Measurements from ENCODE around the gene ODC1.

Gene ODC1

GRCh38 chr2:10406491-10407188 lies 41.5 kb downstream of the ODC1 start:
- peaks cover 12% of the 10 kb centered on the region for H3K36me3 ChIP-seq
- H3K4me3 ChIP-seq (ENCODE audit: low read depth in 1 of 2, low read length in 1 of 2) = peak overlapping the region; percentile 7 to 64
- H3K27ac ChIP-seq = peak overlapping the region; percentile 96
- no peaks in the 10 kb centered on the region for H3K27me3 ChIP-seq
- H3K9me3 ChIP-seq = no peaks in the 10 kb centered on the region
- TF ChIP-seq CTCF (IDR thresholded peaks at IDR 0.05) = no peak
- peaks cover 59 to 67% of the 10 kb centered on the region in 2 experiments for H3K4me1 ChIP-seq (ENCODE audit: control insufficient read depth in 1 of 2, insufficient read depth in 1 of 2, low read depth in 1 of 2, low read length in 1 of 2)

GRCh38 chr2:10406016-10406415 lies 42.1 kb downstream of the ODC1 start:
- Histone ChIP-seq H3K27ac (peak overlapping the region; percentile 96), H3K27me3 (no peaks in the 10 kb centered on the region), H3K4me1 (ENCODE audit: control insufficient read depth in 1 of 2, insufficient read depth in 1 of 2, low read depth in 1 of 2, low read length in 1 of 2) (peaks cover 59 to 67% of the 10 kb centered on the region in 2 experiments), H3K9me3 (no peaks in the 10 kb centered on the region), H3K36me3 (peaks cover 12% of the 10 kb centered on the region), H3K4me3 (ENCODE audit: low read depth in 1 of 2, low read length in 1 of 2) (peak overlapping the region in 1 of 2 experiments; percentile 64)
- no peak for TF ChIP-seq CTCF (IDR thresholded peaks at IDR 0.05)

- Histone ChIP-seq H3K4me1 (ENCODE audit: control insufficient read depth in 1 of 2, insufficient read depth in 1 of 2, low read depth in 1 of 2, low read length in 1 of 2) (peaks cover 59 to 67% of the 10 kb centered on the region in 2 experiments), H3K9me3 (no peaks in the 10 kb centered on the region), H3K27me3 (no peaks in the 10 kb centered on the region), H3K36me3 (peaks cover 12% of the 10 kb centered on the region), H3K4me3 (ENCODE audit: low read depth in 1 of 2, low read length in 1 of 2) (no peak overlapping the region), H3K27ac (no peak overlapping the region)
- TF ChIP-seq CTCF (IDR thresholded peaks at IDR 0.05) = no peak
These were observed 42.7 kb downstream of the ODC1 start for GRCh38 chr2:10405448-10405847.

- Histone ChIP-seq H3K27ac (no peak overlapping the region), H3K9me3 (no peaks in the 10 kb centered on the region), H3K4me1 (ENCODE audit: control insufficient read depth in 1 of 2, insufficient read depth in 1 of 2, low read depth in 1 of 2, low read length in 1 of 2) (peaks cover 57 to 66% of the 10 kb centered on the region in 2 experiments), H3K36me3 (peaks cover 12% of the 10 kb centered on the region), H3K27me3 (no peaks in the 10 kb centered on the region), H3K4me3 (ENCODE audit: low read depth in 1 of 2, low read length in 1 of 2) (no peak overlapping the region)
- TF ChIP-seq CTCF (IDR thresholded peaks at IDR 0.05) = no peak
These were observed 43.6 kb downstream of the ODC1 start for GRCh38 chr2:10404324-10405143.

- TF ChIP-seq CTCF (IDR thresholded peaks at IDR 0.05) = no peak
- Histone ChIP-seq H3K4me1 (ENCODE audit: control insufficient read depth in 1 of 2, insufficient read depth in 1 of 2, low read depth in 1 of 2, low read length in 1 of 2) (peaks cover 50 to 60% of the 10 kb centered on the region in 2 experiments), H3K4me3 (ENCODE audit: low read depth in 1 of 2, low read length in 1 of 2) (no peak overlapping the region), H3K27me3 (no peaks in the 10 kb centered on the region), H3K9me3 (no peaks in the 10 kb centered on the region), H3K27ac (no peak overlapping the region), H3K36me3 (peaks cover 12% of the 10 kb centered on the region)
These were observed 45.4 kb downstream of the ODC1 start for GRCh38 chr2:10402653-10403215.
